ENCODE data around the gene POLR3E. TPM values are rescaled to one million over a fixed set of nuclear protein-coding genes. Genes with fewer than 3 reads are reported as not detected.

POLR3E gene
- total RNA-seq, 2 donors from 2014 or later = 27.2 to 33.6 TPM

DNA sequence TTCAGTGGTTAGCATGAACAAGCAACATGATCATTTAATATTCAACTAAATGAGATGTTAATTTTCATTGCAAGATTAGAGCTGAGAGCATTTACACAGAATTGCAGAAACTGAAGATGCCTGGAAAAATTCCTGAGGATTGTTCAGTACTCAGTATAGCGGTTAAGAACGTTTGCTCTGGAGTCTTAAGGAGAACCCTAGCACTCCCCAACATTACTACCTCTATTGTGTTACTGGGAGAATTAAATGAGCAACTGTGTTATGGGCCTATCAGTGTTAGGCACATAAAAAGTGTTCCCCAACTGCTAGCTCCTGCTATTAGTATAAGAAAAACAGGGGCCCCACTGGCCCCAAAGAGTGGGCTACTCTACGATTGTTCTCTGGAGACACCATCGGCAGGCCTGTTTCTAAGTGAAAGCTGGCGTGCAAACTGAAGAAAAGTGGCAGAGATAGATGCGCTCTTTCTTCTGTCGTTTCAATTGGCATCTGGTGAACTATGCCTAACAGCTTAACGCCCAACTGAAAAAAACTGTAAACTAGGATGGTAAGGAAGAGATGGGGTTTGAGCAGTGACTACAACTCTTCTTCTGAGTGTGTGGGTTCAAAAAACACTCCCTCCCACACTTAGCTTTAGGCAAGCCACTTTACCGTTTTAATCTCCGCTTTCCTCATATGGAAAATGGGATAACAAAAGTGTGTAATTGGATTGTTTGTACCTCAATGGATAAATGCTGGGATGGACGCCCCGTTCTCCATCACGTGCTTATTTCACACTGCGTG lies 75.9 kb downstream of the POLR3E start:
- no peak for ATAC-seq
- no peak for DNase-seq
- intact Hi-C loops (cut with DNase I) = loop anchor here in 1 of 2 donors (10.0 kb wide), 1 partner anchor 48 kb away; no protein-coding TSS in a partner anchor

DNA sequence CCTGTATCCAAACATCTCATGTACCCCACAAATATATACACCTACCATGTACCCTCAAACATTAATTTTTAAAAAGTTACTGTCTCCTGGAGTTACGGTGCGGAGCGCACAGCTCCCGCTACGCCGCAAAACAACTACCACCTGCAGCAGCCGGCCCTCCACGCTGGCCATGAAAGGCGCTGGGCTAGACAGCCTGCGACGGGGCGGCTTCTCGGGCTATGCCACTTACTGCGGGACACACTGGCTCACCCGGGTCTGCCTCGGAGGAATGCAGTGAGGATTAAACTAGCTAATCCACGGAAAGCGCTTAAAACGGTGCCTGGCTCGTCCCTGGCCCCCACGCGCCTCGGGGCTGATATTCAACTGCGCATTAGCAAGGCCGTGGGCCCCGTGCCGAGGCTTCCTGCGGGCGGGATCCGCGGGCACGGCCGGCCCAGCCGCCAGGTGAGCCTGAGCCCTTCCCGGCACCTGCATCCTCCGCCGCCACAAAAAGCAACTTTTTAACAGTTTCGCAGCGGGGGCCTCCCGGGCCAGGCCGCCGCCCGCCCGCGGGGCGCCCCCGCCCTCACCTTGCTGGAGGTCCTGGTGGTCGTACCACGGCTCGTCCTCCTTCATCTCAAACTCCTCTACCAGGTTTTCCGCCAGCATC lies 76.6 kb downstream of the POLR3E start:
- peak; percentile 36 to 37 for ATAC-seq
- DNase-seq = peak; percentile 62
- intact Hi-C loops (cut with DNase I) = loop anchor here in 1 of 2 donors (10.0 kb wide), 1 partner anchor 49 kb away; no protein-coding TSS in a partner anchor

DNA sequence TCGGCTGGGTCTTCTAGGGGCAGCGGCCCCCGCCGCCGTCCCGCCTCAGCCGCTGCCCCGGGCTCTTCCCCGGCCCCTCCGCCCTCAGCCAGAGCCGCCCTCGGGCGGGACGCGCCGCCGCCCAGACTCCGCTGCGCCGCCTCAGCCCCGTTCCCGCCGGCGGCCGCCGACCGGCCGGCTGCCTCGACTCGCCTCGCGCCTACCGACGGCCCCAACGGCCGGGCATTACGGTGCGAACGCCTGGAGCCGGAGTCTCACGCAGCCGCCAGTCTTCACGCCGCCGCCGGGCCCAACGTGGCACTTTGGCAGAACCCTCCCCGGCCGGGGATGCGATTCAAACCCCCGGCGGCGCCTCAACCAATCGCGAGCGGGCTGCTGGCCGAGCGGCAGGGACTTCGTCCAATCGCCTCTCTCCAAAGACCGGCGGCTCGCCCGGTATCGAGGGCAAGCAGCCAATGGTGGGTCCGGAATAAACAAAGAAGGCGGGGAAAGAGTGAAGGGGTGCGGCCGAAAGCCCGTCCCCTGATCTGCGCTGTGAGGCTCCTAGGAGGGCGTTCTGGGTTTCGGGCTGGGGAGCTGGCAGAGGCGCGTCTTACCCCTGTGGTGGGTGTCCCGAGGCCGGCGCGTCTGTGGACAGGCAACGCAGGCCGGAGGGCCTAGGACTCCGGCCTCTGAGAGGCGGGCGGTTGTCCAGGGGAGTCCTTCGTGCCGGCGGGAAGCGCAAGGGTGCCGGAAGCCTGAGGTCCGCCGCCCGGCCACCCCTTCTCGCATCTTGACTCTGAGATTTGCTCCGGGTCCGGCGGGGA lies 77.3 kb downstream of the POLR3E start, which contains the start of gene CDR2:
Gene CDR2, minus strand, starts transcription at position 309 of the 806 bp plus-strand sequence. CDS start 310 bp downstream, outside the sequence.
- DNase-seq = peak; percentile 99
- intact Hi-C loops (cut with DNase I) = loop anchor here in 1 of 2 donors (10.0 kb wide), 1 partner anchor 50 kb away; no protein-coding TSS in a partner anchor
- peak; percentile 96 for ATAC-seq

DNA sequence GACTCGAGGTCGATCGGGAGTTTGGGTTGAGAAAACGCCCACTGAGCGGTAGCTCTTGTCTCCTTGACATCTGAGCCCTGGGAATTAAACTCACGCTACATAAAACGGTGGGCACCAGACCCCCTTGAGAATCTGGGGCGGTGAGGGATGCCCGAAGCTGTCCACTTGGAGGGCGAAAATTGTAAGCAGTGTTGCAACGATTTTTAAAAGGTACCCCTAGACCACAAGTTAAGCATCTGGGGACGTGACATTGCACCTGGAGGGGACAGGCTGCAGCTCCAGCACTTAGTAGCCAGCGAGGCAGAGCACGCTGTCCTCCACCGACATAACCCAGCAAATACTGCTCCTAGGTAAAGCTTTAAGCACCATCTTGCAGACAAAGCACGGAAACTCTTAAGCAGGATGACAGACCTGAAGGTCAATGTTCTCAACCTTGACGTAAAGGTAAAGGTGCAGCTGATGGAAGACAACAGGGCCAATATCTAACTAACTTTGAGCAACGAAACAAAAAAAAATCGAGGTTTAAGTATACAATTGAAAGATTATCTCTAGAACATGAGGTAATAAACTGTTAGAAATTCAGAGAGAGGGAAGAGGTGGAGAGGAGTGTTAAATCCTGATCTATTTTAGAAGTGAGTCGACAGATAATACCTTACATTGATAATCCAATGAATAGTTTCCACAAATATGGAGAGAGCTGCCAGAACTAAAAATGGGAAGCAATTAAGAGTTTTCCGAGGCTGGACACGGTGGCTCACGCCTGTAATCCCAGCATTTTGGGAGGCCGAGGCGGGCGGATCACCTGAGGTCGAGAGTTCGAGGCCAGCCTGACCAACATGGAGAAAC lies 78.1 kb downstream of the POLR3E start:
- ATAC-seq (peak in 1 of 2 donors; percentile 1), DNase-seq (no peak)
- intact Hi-C loops (cut with DNase I) = loop anchor here in 1 of 2 donors (10.0 kb wide), 1 partner anchor 51 kb away; no protein-coding TSS in a partner anchor

DNA sequence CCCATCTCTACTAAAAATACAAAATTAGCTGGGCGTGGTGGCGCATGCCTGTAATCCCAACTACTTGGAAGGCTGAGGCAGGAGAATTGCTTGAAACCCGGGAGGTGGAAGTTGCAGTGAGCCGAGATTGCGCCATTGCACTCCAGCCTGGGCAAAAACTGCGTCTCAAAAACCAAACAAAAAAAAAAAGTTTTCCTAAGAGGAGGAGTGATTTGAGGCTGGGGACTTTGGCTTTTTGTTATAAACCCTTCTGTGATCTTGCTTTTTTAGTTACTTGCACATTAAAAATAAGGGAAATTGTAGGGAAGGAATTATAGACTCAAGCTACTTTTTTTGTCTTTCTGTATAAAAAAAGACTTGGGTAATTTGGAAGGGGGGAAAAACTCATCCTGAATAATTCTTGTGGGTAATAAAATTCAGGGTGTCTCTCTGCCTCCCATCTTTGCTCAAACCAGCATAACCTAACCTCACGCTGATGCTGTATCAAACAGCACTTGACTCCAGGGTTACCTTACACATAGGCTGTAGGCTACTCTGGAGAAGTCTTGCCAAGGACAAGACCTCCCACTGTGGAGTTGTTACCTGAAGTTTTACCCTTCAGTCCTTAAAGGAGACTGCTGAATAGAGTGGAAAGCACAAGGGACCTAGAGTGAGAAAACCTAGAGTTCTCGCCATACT lies 78.9 kb downstream of the POLR3E start:
- DNase-seq (no peak), ATAC-seq (no peak)
- intact Hi-C loops (cut with DNase I) = loop anchor here in 1 of 2 donors (10.0 kb wide), 1 partner anchor 51 kb away; no protein-coding TSS in a partner anchor

DNA sequence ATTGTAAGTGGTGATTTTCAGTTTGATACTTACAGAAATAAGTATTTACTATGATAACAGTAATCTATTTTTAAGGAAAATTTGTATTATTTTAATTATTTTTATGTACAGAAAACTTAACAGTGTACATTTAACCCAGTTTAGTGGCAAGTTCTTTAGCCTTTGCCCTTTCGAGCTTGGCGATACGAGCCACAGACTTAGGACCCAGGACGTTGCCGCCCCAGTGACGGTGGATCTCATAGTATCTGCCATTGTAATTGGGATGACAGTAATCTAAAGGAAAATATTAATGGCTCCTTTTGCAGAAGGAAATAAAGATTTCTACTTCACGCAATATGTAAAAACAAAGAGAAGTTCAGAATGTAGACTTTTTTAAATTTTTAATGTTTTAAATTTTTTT lies 82.4 kb downstream of the POLR3E start:
- intact Hi-C loops (cut with DNase I) = loop anchor here in 1 of 2 donors (10.0 kb wide), 1 partner anchor 55 kb away; no protein-coding TSS in a partner anchor
- DNase-seq (no peak), ATAC-seq (no peak)

DNA sequence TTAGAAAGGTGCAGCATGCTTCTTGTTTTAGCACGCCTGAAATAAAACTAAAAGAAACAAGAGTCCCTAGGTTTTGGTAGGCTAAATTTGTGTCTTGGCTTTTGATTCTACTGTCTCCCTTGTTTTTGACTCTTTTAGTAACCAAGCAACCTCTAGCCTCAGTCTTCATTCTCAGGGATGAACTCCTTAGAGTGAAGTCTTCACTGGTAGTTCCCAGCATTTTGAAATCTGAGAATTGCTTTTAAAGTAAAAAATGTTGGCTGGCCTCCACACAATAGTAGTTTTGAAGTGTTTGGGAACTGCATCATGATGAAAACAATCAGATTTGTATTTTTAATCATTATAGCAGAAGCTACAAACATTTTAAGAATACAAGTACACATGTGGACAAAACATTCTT lies 83.3 kb downstream of the POLR3E start:
- no peak for DNase-seq
- ATAC-seq = no peak
- intact Hi-C loops (cut with DNase I) = no loop called here

DNA sequence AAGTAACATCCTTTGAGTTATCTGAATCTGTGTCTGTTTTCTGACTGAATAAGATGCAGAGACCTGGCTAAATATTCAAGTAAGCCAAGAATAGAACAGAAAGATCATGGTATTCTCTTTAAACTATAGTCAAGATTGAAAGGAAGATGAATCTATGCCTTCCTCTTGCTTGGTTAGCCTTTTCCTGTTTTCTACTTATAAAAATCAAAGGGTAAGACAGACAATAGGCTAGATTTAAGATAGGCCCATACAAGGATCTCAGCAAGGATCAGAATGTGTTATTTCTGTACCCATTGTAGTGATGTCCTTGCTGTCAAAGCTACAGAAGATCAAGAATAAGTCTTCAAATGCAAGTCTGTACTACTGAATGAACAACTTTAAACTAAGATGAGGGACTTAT lies 84.2 kb downstream of the POLR3E start:
- ATAC-seq = no peak
- no peak for DNase-seq
- intact Hi-C loops (cut with DNase I) = no loop called here

DNA sequence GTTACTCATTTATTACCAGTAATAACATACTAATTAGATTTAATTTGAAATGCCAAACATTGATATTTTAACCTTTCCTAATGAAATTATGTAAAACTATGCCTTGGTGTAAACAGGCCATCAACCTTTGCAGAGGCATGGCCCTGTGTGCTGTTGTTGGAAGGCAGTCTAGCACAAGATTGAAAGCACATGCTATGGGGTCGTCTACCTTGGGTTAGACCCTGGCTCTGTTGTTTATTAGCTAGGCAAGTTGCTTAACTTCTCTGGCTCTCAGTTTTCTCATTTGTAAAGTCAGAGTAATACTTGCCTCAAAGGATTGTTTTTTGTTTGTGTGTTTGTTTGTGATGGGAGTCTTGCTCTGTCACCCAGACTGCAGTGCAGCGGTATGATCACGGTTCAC lies 86.6 kb downstream of the POLR3E start:
- DNase-seq (no peak), ATAC-seq (no peak)
- intact Hi-C loops (cut with DNase I) = no loop called here

Other genes with a start within 250 kb of the POLR3E start
- gene VWA3A, start 204.9 kb upstream of the POLR3E start, total RNA-seq = not detected
- gene SDR42E2, start 134.9 kb upstream of the POLR3E start, total RNA-seq = not detected
- gene EEF2K, start 91.1 kb upstream of the POLR3E start, total RNA-seq = 10 to 100 TPM; 32.0 to 34.0 TPM
- gene CDR2, start 77.2 kb downstream of the POLR3E start, total RNA-seq = 10 to 100 TPM in 1 of 2 donors, 1 to 10 TPM in 1; 9.5 to 17.9 TPM
- 10 to 100 TPM; 57.9 to 82.0 TPM for gene NPIPB5, start 213.5 kb downstream of the POLR3E start, total RNA-seq